Type B pancreatic cell (in vitro differentiated cells): ENCODE data around the gene CCDC18. TPM values are rescaled to one million over a fixed set of nuclear protein-coding genes. Genes with fewer than 3 reads are reported as not detected.

Experiments used
- DNase-seq: peaks from one replicate; pipeline ENCODE4 v3.0.0; 2021; ENCODE audit warnings: mixed read lengths; ENCODE audit not compliant: unreplicated experiment; ENCODE audit errors: extremely low spot score
- H3K27ac Mint-ChIP-seq: 2 replicates; pipeline ENCODE4 v1.8.0; 2021; ENCODE audit warnings: mild to moderate bottlenecking, mixed read lengths
- H3K27me3 Mint-ChIP-seq: 2 replicates; pipeline ENCODE4 v1.8.0; 2021; ENCODE audit warnings: mixed read lengths
- H3K36me3 Mint-ChIP-seq: 2 replicates; pipeline ENCODE4 v1.8.0; 2021; ENCODE audit warnings: mixed read lengths
- H3K4me1 Mint-ChIP-seq: one replicate; pipeline ENCODE4 v1.8.0; 2021; ENCODE audit warnings: mixed read lengths; ENCODE audit not compliant: unreplicated experiment
- H3K4me3 Mint-ChIP-seq: 2 replicates; pipeline ENCODE4 v1.8.0; 2021; ENCODE audit warnings: mild to moderate bottlenecking, mixed read lengths
- H3K9me3 Mint-ChIP-seq: 2 replicates; pipeline ENCODE4 v1.8.0; 2021; ENCODE audit warnings: mixed read lengths
- total RNA-seq: library from RNA; stranded (reverse); gene quantifications from 2 replicates; pipeline ENCODE4 v1.2.1, GENCODE V29; 2021; ENCODE audit warnings: low replicate concordance
- TF ChIP-seq, protein P1 (sequence below): fragments of 200-600 bp; sonication (generic); conservative IDR thresholded peaks from 2 replicates; pipeline ENCODE4 v1.5.0; 2021; ENCODE audit warnings: antibody characterized with exemption, mild to moderate bottlenecking

CCDC18 gene
- total RNA-seq, 1 donor from 2014 or later = 13.3 TPM

DNA sequence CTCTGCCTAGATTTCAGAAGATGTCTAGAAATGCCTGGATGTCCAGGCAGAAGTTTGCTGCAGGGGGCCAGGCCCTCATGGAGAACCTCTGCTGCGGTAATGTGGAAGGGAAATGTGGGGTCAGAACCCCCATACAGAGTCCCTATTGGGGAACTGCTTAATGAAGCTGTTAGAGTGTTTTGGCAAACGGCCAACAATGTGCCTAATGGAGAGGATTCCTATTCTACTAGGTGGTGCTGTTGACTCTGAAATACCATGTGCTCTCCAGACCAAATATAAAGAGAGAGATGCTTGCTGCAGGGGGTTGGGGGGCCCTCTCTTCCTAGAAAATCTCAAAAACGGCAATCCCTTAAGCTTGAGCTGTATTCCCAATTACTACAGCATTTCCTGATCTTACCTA lies 108.0 kb downstream of the CCDC18 start:
- TF ChIP-seq, protein P1, sequence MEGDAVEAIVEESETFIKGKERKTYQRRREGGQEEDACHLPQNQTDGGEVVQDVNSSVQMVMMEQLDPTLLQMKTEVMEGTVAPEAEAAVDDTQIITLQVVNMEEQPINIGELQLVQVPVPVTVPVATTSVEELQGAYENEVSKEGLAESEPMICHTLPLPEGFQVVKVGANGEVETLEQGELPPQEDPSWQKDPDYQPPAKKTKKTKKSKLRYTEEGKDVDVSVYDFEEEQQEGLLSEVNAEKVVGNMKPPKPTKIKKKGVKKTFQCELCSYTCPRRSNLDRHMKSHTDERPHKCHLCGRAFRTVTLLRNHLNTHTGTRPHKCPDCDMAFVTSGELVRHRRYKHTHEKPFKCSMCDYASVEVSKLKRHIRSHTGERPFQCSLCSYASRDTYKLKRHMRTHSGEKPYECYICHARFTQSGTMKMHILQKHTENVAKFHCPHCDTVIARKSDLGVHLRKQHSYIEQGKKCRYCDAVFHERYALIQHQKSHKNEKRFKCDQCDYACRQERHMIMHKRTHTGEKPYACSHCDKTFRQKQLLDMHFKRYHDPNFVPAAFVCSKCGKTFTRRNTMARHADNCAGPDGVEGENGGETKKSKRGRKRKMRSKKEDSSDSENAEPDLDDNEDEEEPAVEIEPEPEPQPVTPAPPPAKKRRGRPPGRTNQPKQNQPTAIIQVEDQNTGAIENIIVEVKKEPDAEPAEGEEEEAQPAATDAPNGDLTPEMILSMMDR = no peak
- no peak overlapping the region for H3K27ac Mint-ChIP-seq
- H3K4me1 Mint-ChIP-seq = no peaks in the 10 kb centered on the region
- peaks cover 30% of the 10 kb centered on the region for H3K36me3 Mint-ChIP-seq
- H3K27me3 Mint-ChIP-seq = no peaks in the 10 kb centered on the region
- H3K9me3 Mint-ChIP-seq = peaks cover 6% of the 10 kb centered on the region
- H3K4me3 Mint-ChIP-seq = no peak overlapping the region
- DNase-seq = no peak

DNA sequence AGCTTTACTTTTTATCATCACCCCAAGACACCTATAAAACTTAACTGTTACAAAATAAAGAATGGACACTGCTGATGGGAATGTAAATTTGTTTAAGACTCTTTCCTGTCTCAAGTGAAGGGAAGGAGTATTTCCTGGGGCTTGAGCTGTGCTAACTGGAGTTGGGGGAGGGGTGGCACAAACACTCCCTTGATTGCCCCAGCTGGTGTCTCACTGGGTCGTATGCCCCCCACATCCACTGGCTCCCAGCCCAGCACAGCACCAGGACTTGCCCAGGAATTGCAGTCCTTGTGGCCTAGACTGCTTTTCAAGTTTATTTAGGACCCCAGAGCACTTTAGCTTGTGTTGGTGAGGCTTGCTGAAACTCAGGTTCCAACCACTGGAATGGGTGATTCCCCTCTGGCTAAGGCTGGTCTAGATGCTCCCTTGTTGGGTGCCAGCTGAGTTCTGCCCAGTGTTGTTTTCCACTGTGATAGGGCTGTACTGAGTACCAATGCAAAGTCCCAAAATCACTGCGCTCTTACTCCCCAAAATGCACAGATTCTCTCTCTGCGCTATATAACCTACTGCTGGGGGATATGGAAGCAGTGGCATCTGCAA lies 116.1 kb downstream of the CCDC18 start:
- H3K36me3 Mint-ChIP-seq = no peaks in the 10 kb centered on the region

DNA sequence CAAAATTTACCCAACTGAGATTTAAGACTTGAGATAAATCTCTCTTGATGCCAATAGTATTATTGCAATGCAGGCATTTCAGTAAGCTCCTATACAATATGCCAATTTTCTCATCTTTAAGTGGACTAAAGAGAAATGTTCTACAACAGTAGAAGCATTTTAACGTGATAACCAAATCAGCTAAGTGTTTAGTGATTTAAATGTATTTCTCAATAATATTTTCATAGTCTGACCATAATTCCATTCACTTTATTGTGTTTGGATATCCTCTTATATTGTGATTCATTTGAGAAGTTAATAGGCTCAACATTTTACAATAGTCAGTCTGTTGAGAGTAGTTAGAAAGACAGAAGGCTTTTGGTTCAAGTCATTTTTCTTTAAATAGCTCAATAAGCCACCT lies 120.6 kb downstream of the CCDC18 start:
- Mint-ChIP-seq H3K27ac (no peak overlapping the region), H3K36me3 (no peaks in the 10 kb centered on the region), H3K27me3 (no peaks in the 10 kb centered on the region), H3K9me3 (no peaks in the 10 kb centered on the region), H3K4me3 (no peak overlapping the region), H3K4me1 (peaks cover 4% of the 10 kb centered on the region)
- no peak for DNase-seq
- TF ChIP-seq, protein P1 = no peak

More for the DNA sequence above, 116.1 kb downstream of the CCDC18 start:
- no peaks in the 10 kb centered on the region for H3K4me1 Mint-ChIP-seq
- H3K27ac Mint-ChIP-seq = no peak overlapping the region
- H3K4me3 Mint-ChIP-seq = no peak overlapping the region
- TF ChIP-seq, protein P1 = no peak
- no peaks in the 10 kb centered on the region for H3K9me3 Mint-ChIP-seq
- DNase-seq = no peak
- H3K27me3 Mint-ChIP-seq = no peaks in the 10 kb centered on the region

DNA sequence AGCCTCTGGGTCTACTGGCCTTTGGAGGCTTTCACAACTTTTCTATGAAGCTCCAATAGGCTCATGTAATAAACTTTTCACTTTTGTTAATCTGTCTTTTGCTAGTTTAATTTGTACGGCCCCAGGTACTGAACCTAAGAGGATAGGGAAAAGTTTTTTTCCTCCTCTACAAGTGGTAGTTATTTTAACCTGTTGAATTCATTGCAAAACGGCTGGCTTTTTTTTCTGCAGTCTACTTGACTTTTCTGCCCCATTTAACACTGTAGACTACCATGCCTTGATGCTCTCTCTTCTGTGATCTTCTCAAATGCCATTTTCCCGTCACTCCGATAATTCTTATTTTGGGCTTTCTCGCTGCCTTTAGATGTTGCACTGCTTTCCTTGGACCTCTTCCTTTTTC lies 121.6 kb downstream of the CCDC18 start:
- Mint-ChIP-seq H3K27ac (no peak overlapping the region), H3K36me3 (no peaks in the 10 kb centered on the region), H3K9me3 (no peaks in the 10 kb centered on the region), H3K4me3 (no peak overlapping the region), H3K4me1 (peaks cover 4% of the 10 kb centered on the region), H3K27me3 (no peaks in the 10 kb centered on the region)
- DNase-seq = no peak
- TF ChIP-seq, protein P1 = no peak

DNA sequence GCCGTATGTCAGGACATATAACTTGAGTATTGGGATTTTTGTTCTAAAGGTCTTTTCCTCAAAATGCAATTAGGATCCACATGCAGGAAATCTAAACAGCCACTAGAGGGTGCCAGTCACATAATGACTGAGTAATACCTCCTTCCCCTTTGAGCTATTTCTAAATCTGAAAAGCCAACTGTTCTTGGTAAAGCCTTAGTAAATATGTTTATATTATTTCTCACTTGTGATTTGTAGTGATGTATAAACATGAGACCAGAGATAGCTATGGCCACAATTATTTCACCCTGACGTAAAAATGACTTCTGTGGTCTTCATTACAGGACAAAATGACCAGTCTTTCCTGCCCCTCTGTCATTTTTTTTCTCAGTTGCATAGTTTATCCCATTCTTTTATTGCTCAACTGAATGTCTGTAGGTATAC lies 124.2 kb downstream of the CCDC18 start:
- no peak for DNase-seq
- Mint-ChIP-seq H3K27me3 (no peaks in the 10 kb centered on the region), H3K4me1 (peaks cover 4% of the 10 kb centered on the region), H3K4me3 (no peak overlapping the region), H3K36me3 (no peaks in the 10 kb centered on the region), H3K27ac (no peak overlapping the region), H3K9me3 (no peaks in the 10 kb centered on the region)
- TF ChIP-seq, protein P1 = peak; percentile 93
